NB4 (cell line): Measurements from ENCODE around the gene SRGAP2B.
"Not testable (repeated sequence)": the region's sequence is repeated elsewhere in the genome, so short reads cannot be mapped to it uniquely, and the experiment has no call there.

ENCODE experiments used
- MYC ChIP-seq: IDR thresholded peaks from 2 replicates; pipeline ENCODE4 v1.6.1; 2011; ENCODE audit warnings: low read depth, low read length
- POLR2A ChIP-seq: IDR thresholded peaks from 2 replicates; pipeline ENCODE4 v1.6.1; 2011; ENCODE audit warnings: mild to moderate bottlenecking; ENCODE audit not compliant: insufficient read length; ENCODE audit errors: extremely low read depth
- TF ChIP-seq, protein P1 (sequence below): IDR thresholded peaks from one replicate; pipeline ENCODE4 v1.5.1; 2012; ENCODE audit warnings: low read depth, low read length
- TF ChIP-seq, protein P2 (sequence below): IDR thresholded peaks from 2 replicates; pipeline ENCODE4 v1.6.1; 2011; ENCODE audit warnings: low read depth, low read length

DNA sequence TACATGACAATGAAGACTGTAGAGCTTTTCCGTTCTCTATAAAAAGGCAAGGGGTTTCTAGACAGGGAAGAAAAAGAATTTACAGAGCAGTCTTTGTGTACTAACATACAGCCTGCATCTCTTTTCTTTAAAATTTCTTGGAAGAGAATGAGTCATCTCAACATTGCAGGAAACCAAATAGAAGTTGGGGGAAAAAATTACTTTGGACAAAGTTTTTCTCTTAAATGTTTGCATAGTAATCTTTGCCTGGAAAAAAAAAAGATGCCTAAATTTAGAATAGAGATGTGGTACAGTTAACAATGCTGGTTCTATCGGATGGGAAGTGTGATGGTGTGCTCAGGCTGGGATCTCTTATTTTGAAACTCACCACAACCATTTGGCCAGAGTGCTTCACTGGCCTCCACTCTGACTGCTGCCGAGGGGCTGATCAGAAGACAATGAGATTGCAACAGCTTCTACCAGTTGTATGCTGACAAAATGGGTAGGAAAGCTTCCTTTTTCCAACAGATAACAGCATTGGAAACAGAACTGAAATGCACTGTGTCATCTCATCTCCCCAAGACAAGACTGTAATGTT is 177.0 kb downstream of the SRGAP2B start:
- TF ChIP-seq, protein P1, sequence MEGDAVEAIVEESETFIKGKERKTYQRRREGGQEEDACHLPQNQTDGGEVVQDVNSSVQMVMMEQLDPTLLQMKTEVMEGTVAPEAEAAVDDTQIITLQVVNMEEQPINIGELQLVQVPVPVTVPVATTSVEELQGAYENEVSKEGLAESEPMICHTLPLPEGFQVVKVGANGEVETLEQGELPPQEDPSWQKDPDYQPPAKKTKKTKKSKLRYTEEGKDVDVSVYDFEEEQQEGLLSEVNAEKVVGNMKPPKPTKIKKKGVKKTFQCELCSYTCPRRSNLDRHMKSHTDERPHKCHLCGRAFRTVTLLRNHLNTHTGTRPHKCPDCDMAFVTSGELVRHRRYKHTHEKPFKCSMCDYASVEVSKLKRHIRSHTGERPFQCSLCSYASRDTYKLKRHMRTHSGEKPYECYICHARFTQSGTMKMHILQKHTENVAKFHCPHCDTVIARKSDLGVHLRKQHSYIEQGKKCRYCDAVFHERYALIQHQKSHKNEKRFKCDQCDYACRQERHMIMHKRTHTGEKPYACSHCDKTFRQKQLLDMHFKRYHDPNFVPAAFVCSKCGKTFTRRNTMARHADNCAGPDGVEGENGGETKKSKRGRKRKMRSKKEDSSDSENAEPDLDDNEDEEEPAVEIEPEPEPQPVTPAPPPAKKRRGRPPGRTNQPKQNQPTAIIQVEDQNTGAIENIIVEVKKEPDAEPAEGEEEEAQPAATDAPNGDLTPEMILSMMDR: not testable (repeated sequence)
- not testable (repeated sequence) for TF ChIP-seq POLR2A, MYC
- TF ChIP-seq, protein P2, sequence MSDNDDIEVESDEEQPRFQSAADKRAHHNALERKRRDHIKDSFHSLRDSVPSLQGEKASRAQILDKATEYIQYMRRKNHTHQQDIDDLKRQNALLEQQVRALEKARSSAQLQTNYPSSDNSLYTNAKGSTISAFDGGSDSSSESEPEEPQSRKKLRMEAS: not testable (repeated sequence)
